WTC11 (cell line): Measurements from ENCODE around the gene SLC35E3. TPM values are rescaled to one million over a fixed set of nuclear protein-coding genes. Genes with fewer than 3 reads are reported as not detected.

ENCODE experiments used
- ATAC-seq: fragments of 200-7000 bp; cut with Tn5 transposase; 2 replicates; pipeline ENCODE4 v1.10.0; 2021; ENCODE audit warnings: mild to moderate bottlenecking, moderate library complexity
- Bru-seq: library from RNA; stranded (reverse); fragments of 400-500 nt; gene quantifications from one replicate; lab custom pipeline; 2021; lab: Mats Ljungman, UMichigan
- CTCF ChIA-PET: fragments of 300-600 bp; sonication (Branson Sonifier 250); formaldehyde crosslinking; loops from one replicate; lab custom pipeline; 2021; ENCODE audit warnings: antibody characterized with exemption; lab: Charles Lee
- POLR2A ChIA-PET: fragments of 350-600 bp; sonication (Branson Sonifier 250); formaldehyde crosslinking; loops from one replicate; lab custom pipeline; 2021; ENCODE audit warnings: antibody characterized with exemption; lab: Charles Lee
- DNase-seq: peaks from one replicate; pipeline ENCODE4 v3.0.0; 2021; ENCODE audit warnings: low spot score
- H3K27ac Mint-ChIP-seq: 2 replicates; pipeline ENCODE4 v1.8.0; 2021; ENCODE audit warnings: mixed read lengths
- H3K27me3 Mint-ChIP-seq: 2 replicates; pipeline ENCODE4 v1.8.0; 2021; ENCODE audit warnings: low read depth, mild to moderate bottlenecking, moderate library complexity, mixed read lengths
- H3K36me3 Mint-ChIP-seq: 2 replicates; pipeline ENCODE4 v1.8.0; 2021; ENCODE audit warnings: mixed read lengths
- H3K4me1 Mint-ChIP-seq: 2 replicates; pipeline ENCODE4 v1.8.0; 2022; ENCODE audit warnings: mixed read lengths
- H3K4me3 Mint-ChIP-seq: 2 replicates; pipeline ENCODE4 v1.8.0; 2021; ENCODE audit warnings: mild to moderate bottlenecking, moderate library complexity, mixed read lengths
- H3K9me3 Mint-ChIP-seq: 2 replicates; pipeline ENCODE4 v1.8.0; 2021; ENCODE audit warnings: mixed read lengths
- ATF6 ChIP-seq: sonication (generic); formaldehyde crosslinking; IDR thresholded peaks from 2 replicates; pipeline ENCODE4 v1.8.1; 2023; ENCODE audit warnings: mild to moderate bottlenecking, missing genetic modification reagents
- ERG ChIP-seq: fragments of 250-450 bp; sonication (Bioruptor Pico); IDR thresholded peaks from 2 replicates; pipeline ENCODE4 v1.8.0; 2021; ENCODE audit warnings: mild to moderate bottlenecking
- ESRRA ChIP-seq: sonication (generic); formaldehyde crosslinking; IDR thresholded peaks from 2 replicates; pipeline ENCODE4 v1.8.1; 2022; ENCODE audit warnings: mild to moderate bottlenecking, missing genetic modification reagents, borderline replicate concordance
- ETV6 ChIP-seq: sonication (generic); formaldehyde crosslinking; IDR thresholded peaks from 2 replicates; pipeline ENCODE4 v1.8.1; 2022; ENCODE audit warnings: mild to moderate bottlenecking, missing genetic modification reagents
- GRHL2 ChIP-seq: fragments of 250-450 bp; sonication (Bioruptor Pico); IDR thresholded peaks from 2 replicates; pipeline ENCODE4 v1.8.0; 2022; ENCODE audit warnings: mild to moderate bottlenecking, moderate library complexity; ENCODE audit not compliant: insufficient replicate concordance, severe bottlenecking
- HMGA2 ChIP-seq: fragments of 250-450 bp; sonication (Bioruptor Pico); IDR thresholded peaks from 2 replicates; pipeline ENCODE4 v1.4.0; 2021; ENCODE audit warnings: mild to moderate bottlenecking, moderate library complexity
- MAX ChIP-seq: sonication (generic); formaldehyde crosslinking; IDR thresholded peaks from 2 replicates; pipeline ENCODE4 v1.8.0; 2022; ENCODE audit warnings: mild to moderate bottlenecking, missing genetic modification reagents
- MLX ChIP-seq: sonication (generic); formaldehyde crosslinking; IDR thresholded peaks from 2 replicates; pipeline ENCODE4 v1.8.1; 2023; ENCODE audit warnings: mild to moderate bottlenecking, missing genetic modification reagents, moderate library complexity
- MXD4 ChIP-seq: fragments of 250-450 bp; sonication (Bioruptor Pico); IDR thresholded peaks from 2 replicates; pipeline ENCODE4 v1.8.0; 2021; ENCODE audit warnings: mild to moderate bottlenecking, moderate library complexity, borderline replicate concordance
- NFE2L1 ChIP-seq: sonication (generic); formaldehyde crosslinking; IDR thresholded peaks from 2 replicates; pipeline ENCODE4 v1.8.1; 2023; ENCODE audit warnings: missing genetic modification reagents
- NR2C2 ChIP-seq: sonication (generic); formaldehyde crosslinking; IDR thresholded peaks from 2 replicates; pipeline ENCODE4 v1.8.0; 2022; ENCODE audit warnings: mild to moderate bottlenecking, missing genetic modification reagents
- RELA ChIP-seq: sonication (generic); formaldehyde crosslinking; IDR thresholded peaks from 2 replicates; pipeline ENCODE4 v1.8.1; 2022; ENCODE audit warnings: missing genetic modification reagents, mild to moderate bottlenecking, borderline replicate concordance
- SMAD4 ChIP-seq: sonication (generic); formaldehyde crosslinking; IDR thresholded peaks from 2 replicates; pipeline ENCODE4 v1.8.0; 2022; ENCODE audit warnings: mild to moderate bottlenecking, missing genetic modification reagents
- SOX15 ChIP-seq: fragments of 250-450 bp; sonication (Bioruptor Pico); IDR thresholded peaks from 2 replicates; pipeline ENCODE4 v1.9.0; 2021; ENCODE audit warnings: mild to moderate bottlenecking
- TEAD4 ChIP-seq: sonication (generic); formaldehyde crosslinking; IDR thresholded peaks from 2 replicates; pipeline ENCODE4 v1.8.0; 2022; ENCODE audit warnings: mild to moderate bottlenecking, missing genetic modification reagents
- USF2 ChIP-seq: sonication (generic); formaldehyde crosslinking; IDR thresholded peaks from 2 replicates; pipeline ENCODE4 v1.8.1; 2023; ENCODE audit warnings: mild to moderate bottlenecking, missing genetic modification reagents, moderate library complexity
- ZBTB21 ChIP-seq: sonication (generic); formaldehyde crosslinking; IDR thresholded peaks from 2 replicates; pipeline ENCODE4 v1.8.1; 2023; ENCODE audit warnings: mild to moderate bottlenecking, missing genetic modification reagents, borderline replicate concordance
- ZMAT4 ChIP-seq: fragments of 250-450 bp; sonication (Bioruptor Pico); IDR thresholded peaks from 2 replicates; pipeline ENCODE4 v1.9.0; 2021; ENCODE audit warnings: mild to moderate bottlenecking
- ZNF317 ChIP-seq: sonication (generic); formaldehyde crosslinking; IDR thresholded peaks from 2 replicates; pipeline ENCODE4 v1.8.1; 2023; ENCODE audit warnings: low read depth, mild to moderate bottlenecking, moderate library complexity, missing genetic modification reagents, borderline replicate concordance
- ZNF425 ChIP-seq: fragments of 250-450 bp; sonication (Bioruptor Pico); conservative IDR thresholded peaks from 2 replicates; pipeline ENCODE4 v1.9.0; 2021; ENCODE audit warnings: mild to moderate bottlenecking
- long read RNA-seq, 3 experiments: library from RNA in 1 of 3; library from capped mRNA in 1 of 3; library from polyadenylated mRNA in 1 of 3; unstranded in 2 of 3; stranded (forward) in 1 of 3; transcript quantifications; one replicate each; pipeline ENCODE4 v2.0.0, GENCODE V29; 2021
- total RNA-seq: library from RNA; stranded (reverse); gene quantifications from 3 replicates; pipeline ENCODE4 v1.2.3, GENCODE V29; 2021
- TF ChIP-seq, protein P1 (sequence below): sonication (generic); formaldehyde crosslinking; IDR thresholded peaks from 2 replicates; pipeline ENCODE4 v1.8.1; 2022; ENCODE audit warnings: low read depth, mild to moderate bottlenecking, moderate library complexity, missing genetic modification reagents, borderline replicate concordance
- TF ChIP-seq, protein P2 (sequence below): sonication (generic); formaldehyde crosslinking; conservative IDR thresholded peaks from 2 replicates; pipeline ENCODE4 v1.8.1; 2022; ENCODE audit warnings: mild to moderate bottlenecking, missing genetic modification reagents
- TF ChIP-seq, protein P3 (sequence below): sonication (generic); formaldehyde crosslinking; IDR thresholded peaks from 2 replicates; pipeline ENCODE4 v1.8.1; 2023; ENCODE audit warnings: mild to moderate bottlenecking, moderate library complexity, missing genetic modification reagents

The SLC35E3 gene
- 11.1 to 11.3 TPM (median 11.1 TPM) in 3 replicates for total RNA-seq
- percentile 75 among the genes with signal in this experiment for Bru-seq, nascent RNA
- long read RNA-seq, experiment 1, full-length matches to known transcripts, result 55 of 70 reads
- long read RNA-seq, experiment 1, partial matches to known transcripts, result 7 of 70 reads
- long read RNA-seq, experiment 1, other reads (novel, unspliced or antisense), result 8 of 70 reads
- long read RNA-seq, experiment 2, full-length matches to known transcripts, result 5 of 12 reads
- long read RNA-seq, experiment 2, partial matches to known transcripts, result 0 of 12 reads
- long read RNA-seq, experiment 2, other reads (novel, unspliced or antisense), result 7 of 12 reads
- long read RNA-seq, experiment 3, full-length matches to known transcripts, result 13 of 40 reads
- long read RNA-seq, experiment 3, partial matches to known transcripts, result 8 of 40 reads
- long read RNA-seq, experiment 3, other reads (novel, unspliced or antisense), result 19 of 40 reads

DNA sequence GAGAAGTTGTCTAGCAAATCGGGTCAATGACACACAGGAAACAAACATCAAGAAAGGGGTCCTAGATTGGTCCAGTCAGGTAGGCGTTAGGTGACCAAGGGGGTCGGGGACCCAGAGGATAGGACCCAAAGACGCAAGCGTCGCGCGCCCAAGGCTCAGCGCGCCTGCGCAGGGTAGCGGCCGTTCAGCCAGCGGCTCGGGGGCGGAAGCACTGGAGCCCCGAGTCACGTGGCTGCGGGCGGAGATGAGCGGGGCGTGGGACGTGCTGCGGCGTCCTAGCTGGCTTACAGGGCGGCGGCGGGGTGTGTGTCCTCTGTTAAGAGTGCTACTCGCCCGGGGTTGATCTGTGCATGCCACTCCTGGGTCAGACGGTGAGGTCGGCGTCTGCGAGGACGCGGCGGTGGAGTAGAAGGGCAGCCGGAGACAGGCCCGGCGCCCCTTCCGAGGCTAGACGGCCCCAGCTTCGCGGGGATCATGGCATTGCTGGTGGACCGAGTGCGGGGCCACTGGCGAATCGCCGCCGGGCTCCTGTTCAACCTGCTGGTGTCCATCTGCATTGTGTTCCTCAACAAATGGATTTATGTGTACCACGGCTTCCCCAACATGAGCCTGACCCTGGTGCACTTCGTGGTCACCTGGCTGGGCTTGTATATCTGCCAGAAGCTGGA is at the start of gene SLC35E3:
Gene SLC35E3 (plus strand): TSS at position 273 of the 668 bp plus-strand sequence. CDS start 202 bp downstream, at position 475.
- peak within 1 kb of the TSS; percentile 94 for H3K27ac Mint-ChIP-seq
- peak within 1 kb of the TSS; percentile 98 for H3K4me3 Mint-ChIP-seq
- ChIA-PET CTCF (interaction anchor here (1.1 to 1.8 kb wide), 3 partner anchors 62 to 587 kb away, joined by 3 to 18 read pairs (median 8); partner anchors contain the start of gene MDM2), POLR2A (interaction anchor here (0.6 to 2.0 kb wide), 6 partner anchors 26 to 798 kb away, joined by 3 to 13 read pairs (median 4); partner anchors contain the start of gene MDM2)
- peaks cover 17% of the 10 kb centered on the region for H3K4me1 Mint-ChIP-seq
- no peaks in the 10 kb centered on the region for H3K27me3 Mint-ChIP-seq
- H3K9me3 Mint-ChIP-seq, result no peaks in the 10 kb centered on the region
- DNase-seq (peak; percentile 86), ATAC-seq (peak; percentile 97)
- peaks cover 6% of the 10 kb centered on the region for H3K36me3 Mint-ChIP-seq
- TF ChIP-seq ATF6 (CRISPR knock-in tag) (no peak), ZMAT4 (peak; percentile 25; the same call in 1 of the 2 replicates), USF2 (CRISPR knock-in tag) (peak; percentile 98), ERG (CRISPR knock-in tag) (peak; percentile 76; the same call in 1 of the 2 replicates), RELA (CRISPR knock-in tag) (0 out of 2 replicates have a peak, but pooled peaks have one; percentile 70), ZNF317 (CRISPR knock-in tag) (no peak), SMAD4 (CRISPR knock-in tag) (no peak), HMGA2 (CRISPR knock-in tag) (no peak), ZNF425 (CRISPR knock-in tag) (peak; percentile 71; the same call in 1 of the 2 replicates), SOX15 (CRISPR knock-in tag) (no peak), NR2C2 (CRISPR knock-in tag) (no peak), GRHL2 (no peak), TEAD4 (no peak), ESRRA (CRISPR knock-in tag) (0 out of 2 replicates have a peak, but pooled peaks have one; percentile 41), ETV6 (CRISPR knock-in tag) (peak; percentile 95), NFE2L1 (CRISPR knock-in tag) (peak; percentile 71; the same call in 1 of the 2 replicates), MXD4 (no peak), MAX (peak; percentile 92), ZBTB21 (CRISPR knock-in tag) (no peak), MLX (CRISPR knock-in tag) (no peak)
- TF ChIP-seq, protein P1, sequence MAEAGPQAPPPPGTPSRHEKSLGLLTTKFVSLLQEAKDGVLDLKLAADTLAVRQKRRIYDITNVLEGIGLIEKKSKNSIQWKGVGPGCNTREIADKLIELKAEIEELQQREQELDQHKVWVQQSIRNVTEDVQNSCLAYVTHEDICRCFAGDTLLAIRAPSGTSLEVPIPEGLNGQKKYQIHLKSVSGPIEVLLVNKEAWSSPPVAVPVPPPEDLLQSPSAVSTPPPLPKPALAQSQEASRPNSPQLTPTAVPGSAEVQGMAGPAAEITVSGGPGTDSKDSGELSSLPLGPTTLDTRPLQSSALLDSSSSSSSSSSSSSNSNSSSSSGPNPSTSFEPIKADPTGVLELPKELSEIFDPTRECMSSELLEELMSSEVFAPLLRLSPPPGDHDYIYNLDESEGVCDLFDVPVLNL, result 0 out of 2 replicates have a peak, but pooled peaks have one; percentile 45
- TF ChIP-seq, protein P2, sequence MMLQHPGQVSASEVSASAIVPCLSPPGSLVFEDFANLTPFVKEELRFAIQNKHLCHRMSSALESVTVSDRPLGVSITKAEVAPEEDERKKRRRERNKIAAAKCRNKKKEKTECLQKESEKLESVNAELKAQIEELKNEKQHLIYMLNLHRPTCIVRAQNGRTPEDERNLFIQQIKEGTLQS (CRISPR knock-in tag), result no peak
- TF ChIP-seq, protein P3, sequence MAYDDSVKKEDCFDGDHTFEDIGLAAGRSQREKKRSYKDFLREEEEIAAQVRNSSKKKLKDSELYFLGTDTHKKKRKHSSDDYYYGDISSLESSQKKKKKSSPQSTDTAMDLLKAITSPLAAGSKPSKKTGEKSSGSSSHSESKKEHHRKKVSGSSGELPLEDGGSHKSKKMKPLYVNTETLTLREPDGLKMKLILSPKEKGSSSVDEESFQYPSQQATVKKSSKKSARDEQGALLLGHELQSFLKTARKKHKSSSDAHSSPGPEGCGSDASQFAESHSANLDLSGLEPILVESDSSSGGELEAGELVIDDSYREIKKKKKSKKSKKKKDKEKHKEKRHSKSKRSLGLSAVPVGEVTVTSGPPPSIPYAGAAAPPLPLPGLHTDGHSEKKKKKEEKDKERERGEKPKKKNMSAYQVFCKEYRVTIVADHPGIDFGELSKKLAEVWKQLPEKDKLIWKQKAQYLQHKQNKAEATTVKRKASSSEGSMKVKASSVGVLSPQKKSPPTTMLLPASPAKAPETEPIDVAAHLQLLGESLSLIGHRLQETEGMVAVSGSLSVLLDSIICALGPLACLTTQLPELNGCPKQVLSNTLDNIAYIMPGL, result 0 out of 2 replicates have a peak, but pooled peaks have one; percentile 57
